Coronary artery (tissue), 2 donors: ENCODE results near the gene KIRREL3.

Experiments
- DNase-seq: peaks from one replicate; pipeline ENCODE4 v3.0.0-alpha.2; 2017; ENCODE audit warnings: low spot score
- H3K27ac ChIP-seq, 2 donors: fragments of 200-600 bp; sonication (generic); one replicate each; pipeline ENCODE4 v1.5.1; 2016 to 2019
- H3K4me3 ChIP-seq: fragments of 200-600 bp; sonication (generic); 2 replicates; pipeline ENCODE4 v1.5.1; 2016; ENCODE audit warnings: mild to moderate bottlenecking, moderate library complexity
- CTCF ChIP-seq: fragments of 200-600 bp; sonication (generic); IDR thresholded peaks from one replicate; pipeline ENCODE4 v1.5.1; 2019; ENCODE audit warnings: antibody characterized with exemption

The KIRREL3 gene

GRCh38 chr11:126452241-126453101 lies 548.1 kb downstream of the KIRREL3 start:
- no peak for DNase-seq
- Histone ChIP-seq H3K4me3 (no peak overlapping the region), H3K27ac (no peak overlapping the region)
- TF ChIP-seq CTCF = no peak

- H3K4me3 ChIP-seq = no peak overlapping the region
- H3K27ac ChIP-seq = no peak overlapping the region
- DNase-seq = no peak
- no peak for TF ChIP-seq CTCF
Observed at GRCh38 chr11:126451211-126451802, 549.3 kb downstream of the KIRREL3 start.

GRCh38 chr11:126450806-126451205 lies 549.8 kb downstream of the KIRREL3 start:
- no peak for DNase-seq
- H3K4me3 ChIP-seq = no peak overlapping the region
- no peak for TF ChIP-seq CTCF
- H3K27ac ChIP-seq = no peak overlapping the region

- H3K27ac ChIP-seq = no peak overlapping the region
- no peak for TF ChIP-seq CTCF
- no peak for DNase-seq
Observed at GRCh38 chr11:126450198-126450597, 550.4 kb downstream of the KIRREL3 start.

GRCh38 chr11:126446581-126446980 lies 554.0 kb downstream of the KIRREL3 start:
- no peak overlapping the region for H3K27ac ChIP-seq
- TF ChIP-seq CTCF = no peak
- no peak overlapping the region for H3K4me3 ChIP-seq
- no peak for DNase-seq

More at GRCh38 chr11:126450198-126450597, 550.4 kb downstream of the KIRREL3 start:
- no peak overlapping the region for H3K4me3 ChIP-seq

GRCh38 chr11:126444072-126444471 lies 556.5 kb downstream of the KIRREL3 start:
- TF ChIP-seq CTCF = no peak
- DNase-seq = no peak
- H3K4me3 ChIP-seq = no peak overlapping the region
- no peak overlapping the region for H3K27ac ChIP-seq

- DNase-seq = no peak
- no peak overlapping the region for H3K4me3 ChIP-seq
- H3K27ac ChIP-seq = no peak overlapping the region
- no peak for TF ChIP-seq CTCF
Observed at GRCh38 chr11:126443120-126443519, 557.5 kb downstream of the KIRREL3 start.
